Globus pallidus (tissue), 1 donor: ENCODE results near the gene EIF5B.
A peak's percentile ranks its signal among the peaks of the same experiment; 100 is the strongest.
"Not testable (repeated sequence)": the region's sequence is repeated elsewhere in the genome, so short reads cannot be mapped to it uniquely, and the experiment has no call there.

Experiments used
- DNase-seq: peaks from one replicate; pipeline ENCODE4 v3.0.0-alpha.2; 2015; ENCODE audit warnings: low spot score

EIF5B gene

GRCh38 chr2:99365661-99366060, 28.5 kb downstream of the EIF5B start:
- no peak for DNase-seq

GRCh38 chr2:99368854-99369253, 31.7 kb downstream of the EIF5B start:
- not testable (repeated sequence) for DNase-seq

- DNase-seq = no peak
Measured at GRCh38 chr2:99373144-99373543, 36.0 kb downstream of the EIF5B start.

GRCh38 chr2:99374747-99375146, 37.6 kb downstream of the EIF5B start:
- no peak for DNase-seq

GRCh38 chr2:99376254-99376864, 39.2 kb downstream of the EIF5B start:
- DNase-seq = no peak

- DNase-seq = no peak
Measured at GRCh38 chr2:99377879-99378278, 40.7 kb downstream of the EIF5B start.

GRCh38 chr2:99380376-99381010, 43.3 kb downstream of the EIF5B start:
- no peak for DNase-seq

- DNase-seq = no peak
Measured at GRCh38 chr2:99382143-99382542, 45.0 kb downstream of the EIF5B start.

- DNase-seq = no peak
Measured at GRCh38 chr2:99386011-99386410, 48.8 kb downstream of the EIF5B start.

- DNase-seq = no peak
Measured at GRCh38 chr2:99388892-99389291, 51.7 kb downstream of the EIF5B start.

- no peak for DNase-seq
Measured at GRCh38 chr2:99389371-99389770, 52.2 kb downstream of the EIF5B start.

- DNase-seq = no peak
Measured at GRCh38 chr2:99389946-99390345, 52.8 kb downstream of the EIF5B start.

- no peak for DNase-seq
Measured at GRCh38 chr2:99395589-99396130, 58.5 kb downstream of the EIF5B start.

GRCh38 chr2:99397266-99397920, 60.2 kb downstream of the EIF5B start:
- peak; percentile 75 for DNase-seq

GRCh38 chr2:99398303-99398702, 61.1 kb downstream of the EIF5B start:
- no peak for DNase-seq

GRCh38 chr2:99399063-99399462, 61.9 kb downstream of the EIF5B start:
- peak; percentile 40 for DNase-seq

- DNase-seq = no peak
Measured at GRCh38 chr2:99399795-99400194, 62.6 kb downstream of the EIF5B start.

GRCh38 chr2:99401841-99402240, 64.7 kb downstream of the EIF5B start:
- no peak for DNase-seq

- no peak for DNase-seq
Measured at GRCh38 chr2:99403084-99403483, 65.9 kb downstream of the EIF5B start.

GRCh38 chr2:99403524-99403923, 66.3 kb downstream of the EIF5B start:
- DNase-seq = no peak

- no peak for DNase-seq
Measured at GRCh38 chr2:99404039-99404796, 67.0 kb downstream of the EIF5B start.
